ENCODE results near the gene EDN2. TPM values are rescaled to one million over a fixed set of nuclear protein-coding genes. Genes with fewer than 3 reads are reported as not detected.

EDN2 gene
- polyA plus RNA-seq, 4 donors = 1.1 to 5.3 (median 2.5) TPM

Other genes with a start within 250 kb of the EDN2 start
- gene SCMH1, start 242.4 kb downstream of the EDN2 start, polyA plus RNA-seq (ENCODE audit: insufficient read length in 4 of 4) = 10 to 100 TPM; 38.5 to 40.8 (median 39.4) TPM
- 1 to 10 TPM; 1.6 to 3.6 (median 1.8) TPM for gene FOXO6, start 123.2 kb downstream of the EDN2 start, polyA plus RNA-seq (ENCODE audit: insufficient read length in 4 of 4)